Spleen (tissue), 11 donors: ENCODE data around the gene SLCO2A1. TPM values are rescaled to one million over a fixed set of nuclear protein-coding genes. Genes with fewer than 3 reads are reported as not detected.
A peak's percentile ranks its signal among the peaks of the same experiment; 100 is the strongest.

Experiments used
- DNase-seq: peaks from one replicate; pipeline ENCODE4 v3.0.0-alpha.2; 2020
- H3K27ac ChIP-seq, 8 donors: fragments of 200-600 bp; sonication (generic) in 7 of 8; 1 replicate in 4 of 8; 2 replicates in 4 of 8; pipeline versions ENCODE4 v1.5.0 to v1.8.0; 2016 to 2021; ENCODE audit warnings: inconsistent platforms in 4 of 8, mild to moderate bottlenecking in 4 of 8, moderate library complexity in 1 of 8
- H3K27me3 ChIP-seq, 7 donors: fragments of 200-600 bp; sonication (generic) in 6 of 7; replicated peaks in 1 of 7; 1 replicate in 4 of 7; 2 replicates in 3 of 7; pipeline versions ENCODE4 v1.5.0 to v1.8.0; 2016 to 2021; ENCODE audit warnings: inconsistent platforms in 3 of 7, mild to moderate bottlenecking in 1 of 7
- H3K36me3 ChIP-seq, 6 donors: fragments of 200-600 bp; sonication (generic) in 5 of 6; 1 replicate in 4 of 6; 2 replicates in 2 of 6; pipeline versions ENCODE4 v1.5.0 to v1.8.0; 2016 to 2021; ENCODE audit warnings: inconsistent platforms in 2 of 6
- H3K4me1 ChIP-seq, 6 donors: fragments of 200-600 bp; sonication (generic) in 5 of 6; 1 replicate in 3 of 6; 2 replicates in 3 of 6; pipeline versions ENCODE4 v1.5.0 to v1.8.0; 2016 to 2021; ENCODE audit warnings: inconsistent platforms in 3 of 6
- H3K4me3 ChIP-seq, 8 donors: fragments of 200-600 bp; sonication (generic) in 7 of 8; 1 replicate in 4 of 8; 2 replicates in 4 of 8; pipeline versions ENCODE4 v1.5.0 to v1.8.0; 2016 to 2021; ENCODE audit warnings: inconsistent platforms in 4 of 8, mild to moderate bottlenecking in 4 of 8, moderate library complexity in 2 of 8
- H3K9me3 ChIP-seq, 8 donors: fragments of 200-600 bp; sonication (generic) in 7 of 8; 1 replicate in 4 of 8; 2 replicates in 4 of 8; pipeline versions ENCODE4 v1.5.0 to v1.8.0; 2016 to 2021; ENCODE audit warnings: inconsistent platforms in 4 of 8
- POLR2A ChIP-seq, 3 donors: fragments of 450-650 bp; IDR thresholded peaks; one replicate each; pipeline ENCODE4 v1.5.1; 2017; ENCODE audit warnings: antibody characterized with exemption in 3 of 3, mild to moderate bottlenecking in 1 of 3
- POLR2AphosphoS5 ChIP-seq, 3 donors: sonication (generic); formaldehyde crosslinking; IDR thresholded peaks; one replicate each; pipeline ENCODE4 v1.5.1; 2017; ENCODE audit warnings: antibody characterized with exemption in 3 of 3
- WGBS, 5 donors: extraction: QIAGEN DNeasy Blood & Tissue Kit in 3 of 5; methylation state at CpG; one replicate each; pipeline versions ENCODE4 v1.1.5 to v1.1.7; 2013 to 2018; 5-methylcytosine and 5-hydroxymethylcytosine counted together
- intact Hi-C: fragments of 100-400 bp; cut with DNase I; formaldehyde crosslinking; loops from one replicate; pipeline ENCODE4 v1.15.0; 2023; ENCODE audit warnings: low total_unique reads
- polyA plus RNA-seq, 3 donors: library from polyadenylated mRNA; stranded (reverse); fragments of 200-250 nt; gene quantifications; one replicate each; pipeline ENCODE4 v1.2.1, GENCODE V29; 2013
- total RNA-seq, 7 donors: library from RNA; depleted of rRNA in 3 of 7; stranded (reverse); fragments of >200 nt in 3 of 7; fragmentation: NEBNext Ultra II Directional in 4 of 7; extraction: Animal tissue kit (Norgen Biotek cat#: 25700) in 4 of 7; gene quantifications; one replicate each; pipeline versions ENCODE4 v1.1.0 to v1.2.1, GENCODE V29; 2016 to 2021
- TF ChIP-seq, protein P1 (sequence below), 11 experiments: fragments of 200-600 bp in 7 of 11; fragments of 450-650 bp in 4 of 11; sonication (generic) in 4 of 11; IDR thresholded peaks in 8 of 11; conservative IDR thresholded peaks in 3 of 11; 1 replicate in 7 of 11; 2 replicates in 4 of 11; pipeline versions ENCODE4 v1.4.0 to v1.8.0; 2016 to 2021; ENCODE audit warnings: antibody characterized with exemption in 11 of 11, inconsistent platforms in 4 of 11, mild to moderate bottlenecking in 1 of 11
- donor health status: healthy with polysubstance abuse.
- donor health status: DM: no; HTN: no; CAD: no; lungs with moderate emphysema.
- donor health status: DM: no; HTN: no; CAD: no.
- donor health status: Bipolar disorder and iron deficiency.
- donor health status: healthy.
- donor health status: DM: no; HTN: no; CAD: no.
- donor health status: DM: yes; HTN: yes; CAD: no.

The SLCO2A1 gene
- total and polyA plus RNA-seq, 10 donors: 4.8 to 118 (median 29.8) TPM

DNA sequence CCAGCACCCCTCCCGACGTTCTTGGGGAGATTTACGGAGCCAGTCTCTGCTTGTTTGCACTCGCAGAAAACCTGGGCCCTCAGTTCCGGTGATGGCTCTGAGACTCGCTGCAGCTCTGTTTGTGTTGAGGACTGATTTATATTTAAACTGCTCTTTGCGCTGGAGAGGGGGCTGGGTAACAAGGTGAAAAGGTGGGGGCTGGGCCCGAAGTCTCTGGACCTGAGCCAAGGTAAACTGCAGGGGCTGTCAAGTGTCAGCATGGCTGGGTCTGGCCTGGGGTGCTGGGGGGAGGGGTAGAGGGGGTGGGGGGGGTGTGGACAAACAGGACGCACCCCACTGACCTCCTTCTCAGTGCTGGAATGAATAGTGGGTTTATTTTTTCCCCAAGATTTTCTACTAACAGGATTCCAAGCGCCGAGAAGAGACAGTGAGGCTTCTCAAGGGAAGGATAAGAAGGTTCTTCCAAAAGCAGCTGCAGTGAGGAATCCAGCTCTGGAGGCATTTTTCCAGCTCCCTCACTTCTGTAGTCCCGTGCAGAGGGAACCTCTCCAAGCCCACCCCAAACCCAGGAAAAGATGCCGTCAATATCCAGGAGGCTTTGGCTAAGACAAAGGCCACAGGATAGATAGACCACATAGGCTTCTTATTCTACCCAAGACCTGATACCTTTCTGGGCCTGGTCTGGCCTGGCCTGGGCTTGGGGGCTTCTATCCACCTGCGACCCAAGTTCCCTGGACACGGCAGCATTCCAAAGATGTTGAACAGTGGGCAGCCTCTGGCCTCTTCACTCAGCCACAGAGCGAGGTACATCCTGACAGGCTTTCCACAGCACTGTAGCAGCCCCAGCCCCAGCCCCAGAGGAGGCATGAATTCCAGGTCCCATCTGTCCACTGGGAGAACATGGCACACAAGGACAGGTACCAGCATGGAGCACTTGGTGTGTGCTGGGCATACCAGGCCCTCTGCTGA is 938 bp upstream of the SLCO2A1 start:
- intact Hi-C loops: no loop called here
- DNase-seq: no peak
- Histone ChIP-seq H3K4me3 (peak overlapping the region in 6 of 8 donors; percentile 42 to 68 (median 48)), H3K27me3 (peaks cover 0 to 58% (median 13%) of the 10 kb centered on the region in 7 donors), H3K4me1 (peaks cover 0 to 32% (median 17%) of the 10 kb centered on the region in 6 donors), H3K27ac (peak overlapping the region in 3 of 8 donors; percentile 51 to 80 (median 76)), H3K9me3 (no peaks in the 10 kb centered on the region), H3K36me3 (no peaks in the 10 kb centered on the region)
- TF ChIP-seq POLR2AphosphoS5 (IDR thresholded peaks at IDR 0.05) (no peak), POLR2A (IDR thresholded peaks at IDR 0.05) (no peak)
- TF ChIP-seq, protein P1, sequence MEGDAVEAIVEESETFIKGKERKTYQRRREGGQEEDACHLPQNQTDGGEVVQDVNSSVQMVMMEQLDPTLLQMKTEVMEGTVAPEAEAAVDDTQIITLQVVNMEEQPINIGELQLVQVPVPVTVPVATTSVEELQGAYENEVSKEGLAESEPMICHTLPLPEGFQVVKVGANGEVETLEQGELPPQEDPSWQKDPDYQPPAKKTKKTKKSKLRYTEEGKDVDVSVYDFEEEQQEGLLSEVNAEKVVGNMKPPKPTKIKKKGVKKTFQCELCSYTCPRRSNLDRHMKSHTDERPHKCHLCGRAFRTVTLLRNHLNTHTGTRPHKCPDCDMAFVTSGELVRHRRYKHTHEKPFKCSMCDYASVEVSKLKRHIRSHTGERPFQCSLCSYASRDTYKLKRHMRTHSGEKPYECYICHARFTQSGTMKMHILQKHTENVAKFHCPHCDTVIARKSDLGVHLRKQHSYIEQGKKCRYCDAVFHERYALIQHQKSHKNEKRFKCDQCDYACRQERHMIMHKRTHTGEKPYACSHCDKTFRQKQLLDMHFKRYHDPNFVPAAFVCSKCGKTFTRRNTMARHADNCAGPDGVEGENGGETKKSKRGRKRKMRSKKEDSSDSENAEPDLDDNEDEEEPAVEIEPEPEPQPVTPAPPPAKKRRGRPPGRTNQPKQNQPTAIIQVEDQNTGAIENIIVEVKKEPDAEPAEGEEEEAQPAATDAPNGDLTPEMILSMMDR (IDR thresholded peaks at IDR 0.05 in 8 of 11, conservative IDR thresholded peaks at IDR 0.05 in 3 of 11): no peak
- WGBS, 5 donors: 48 to 51% (median 49%) methylated on average over 15 to 16 of the region's 16 CpGs

DNA sequence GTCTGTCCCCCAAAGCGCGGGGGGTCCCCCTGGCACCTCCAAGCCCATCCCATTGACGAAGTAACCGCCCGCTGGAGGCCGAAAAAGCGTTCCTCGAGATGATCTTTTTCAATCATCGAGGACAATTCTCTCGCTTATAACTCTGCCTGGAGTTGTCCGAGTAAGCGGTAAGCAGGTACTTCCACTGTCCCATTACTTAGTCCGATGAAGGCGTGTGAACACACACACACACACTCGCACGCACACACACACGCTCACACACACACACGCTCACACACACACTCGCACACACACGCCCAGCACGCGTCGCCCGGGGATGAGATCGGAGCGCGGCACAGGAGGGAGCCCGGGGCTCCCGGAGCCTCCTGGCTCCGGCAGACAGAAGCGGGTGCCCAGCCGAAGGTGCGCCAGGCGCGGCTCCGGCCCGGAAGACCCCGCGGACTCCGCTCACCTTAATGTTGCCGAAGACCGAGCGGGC is 430 bp downstream of the SLCO2A1 start:
- no peaks in the 10 kb centered on the region for H3K36me3 ChIP-seq
- 2 to 7% (median 2%) methylated on average over 19 to 43 of the region's 43 CpGs for WGBS, 5 donors
- intact Hi-C loops: no loop called here
- TF ChIP-seq, protein P1 (IDR thresholded peaks at IDR 0.05 in 8 of 11, conservative IDR thresholded peaks at IDR 0.05 in 3 of 11): no peak
- TF ChIP-seq POLR2A (IDR thresholded peaks at IDR 0.05): no peak
- no peak for TF ChIP-seq POLR2AphosphoS5 (IDR thresholded peaks at IDR 0.05)
- H3K27ac ChIP-seq: peak overlapping the region in 6 of 8 donors; percentile 20 to 80 (median 58)
- peak overlapping the region; percentile 29 to 68 (median 44) for H3K4me3 ChIP-seq
- no peaks in the 10 kb centered on the region for H3K9me3 ChIP-seq
- peaks cover 0 to 58% (median 13%) of the 10 kb centered on the region in 7 donors for H3K27me3 ChIP-seq
- no peak for DNase-seq
- H3K4me1 ChIP-seq: peaks cover 0 to 32% (median 17%) of the 10 kb centered on the region in 6 donors

DNA sequence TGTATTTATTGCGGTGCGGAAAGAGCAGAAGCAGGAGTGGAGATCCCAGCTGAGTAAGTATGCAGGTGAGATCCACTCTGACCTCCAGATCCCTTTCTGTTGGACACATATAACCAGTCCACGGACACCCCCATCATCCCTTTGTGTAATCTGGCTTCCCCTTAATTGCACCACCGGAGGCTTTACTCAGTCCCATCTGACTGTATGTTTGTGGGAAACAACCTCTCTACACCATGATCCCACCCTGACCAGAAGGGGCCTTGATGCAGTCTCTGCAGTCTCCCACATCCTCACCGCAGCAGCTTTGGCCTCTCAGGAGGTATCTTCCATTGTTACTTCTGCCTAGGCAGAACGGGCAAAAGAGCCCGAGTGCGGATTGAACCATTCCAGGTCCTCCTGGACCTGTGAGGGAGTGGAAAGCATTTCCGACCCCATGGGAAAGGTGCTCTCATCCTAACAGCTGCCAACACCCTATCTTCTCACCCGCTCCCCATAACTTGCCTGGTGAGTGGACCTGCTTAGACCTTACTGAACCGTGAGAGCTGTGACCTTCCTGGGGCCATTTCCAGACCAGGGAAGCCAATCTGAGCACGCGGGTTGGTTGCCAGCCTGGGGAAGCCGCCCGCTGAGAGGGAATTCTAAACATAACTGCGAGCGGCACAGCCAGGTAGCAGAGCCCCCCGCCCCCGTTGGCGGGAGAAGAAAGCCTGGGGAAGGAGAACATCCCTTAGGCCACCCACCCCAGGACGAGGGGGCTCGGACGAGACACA is 1.1 kb downstream of the SLCO2A1 start:
- Histone ChIP-seq H3K27ac (peak overlapping the region in 5 of 8 donors; percentile 20 to 80 (median 60)), H3K4me3 (peak overlapping the region; percentile 27 to 68 (median 44)), H3K9me3 (no peaks in the 10 kb centered on the region), H3K4me1 (peaks cover 0 to 32% (median 17%) of the 10 kb centered on the region in 6 donors), H3K36me3 (no peaks in the 10 kb centered on the region), H3K27me3 (peaks cover 0 to 58% (median 13%) of the 10 kb centered on the region in 7 donors)
- TF ChIP-seq POLR2AphosphoS5 (IDR thresholded peaks at IDR 0.05) (no peak), POLR2A (IDR thresholded peaks at IDR 0.05) (no peak)
- TF ChIP-seq, protein P1 (IDR thresholded peaks at IDR 0.05 in 8 of 11, conservative IDR thresholded peaks at IDR 0.05 in 3 of 11): no peak
- no peak for DNase-seq
- 40 to 55% (median 46%) methylated on average over 17 to 23 of the region's 23 CpGs for WGBS, 5 donors
- intact Hi-C loops: no loop called here
